GM18502 (cell line): Measurements from ENCODE around the gene NDUFAF5.

Experiments
- ATAC-seq: cut with Tn5 transposase; IDR thresholded peaks from one replicate; pipeline ENCODE4 v1.9.1; 2021; ENCODE audit warnings: mild to moderate bottlenecking; ENCODE audit not compliant: unreplicated experiment, poor library complexity

Gene NDUFAF5

GRCh38 chr20:13865791-13866351 lies 81.0 kb downstream of the NDUFAF5 start:
- ATAC-seq = no peak

- no peak for ATAC-seq
Observed at GRCh38 chr20:13868331-13868730, 83.5 kb downstream of the NDUFAF5 start.

- ATAC-seq = no peak
Observed at GRCh38 chr20:13870170-13870748, 85.4 kb downstream of the NDUFAF5 start.
